ENCODE data around the gene TANC1.

DNA sequence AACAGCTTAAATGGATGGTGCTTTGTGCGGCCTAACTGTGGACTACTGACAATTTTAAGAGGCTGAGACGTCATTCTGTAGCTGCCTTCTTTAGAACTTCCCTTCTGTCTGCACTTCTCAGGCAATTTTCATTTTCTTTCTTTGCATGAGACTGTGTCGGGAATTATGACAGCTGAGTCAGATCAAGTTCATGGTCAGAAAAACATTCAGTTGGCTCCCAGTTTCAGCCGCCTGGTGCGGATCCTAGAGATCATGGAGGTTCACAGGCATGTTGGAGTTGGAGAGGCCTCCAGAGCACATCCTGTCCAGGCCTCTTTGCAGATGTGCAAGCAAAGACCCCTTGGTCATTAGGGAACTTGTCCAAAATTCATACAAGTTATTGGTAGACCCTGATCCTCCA, 135.0 kb downstream of the TANC1 start:
- TF ChIP-seq, protein P1, sequence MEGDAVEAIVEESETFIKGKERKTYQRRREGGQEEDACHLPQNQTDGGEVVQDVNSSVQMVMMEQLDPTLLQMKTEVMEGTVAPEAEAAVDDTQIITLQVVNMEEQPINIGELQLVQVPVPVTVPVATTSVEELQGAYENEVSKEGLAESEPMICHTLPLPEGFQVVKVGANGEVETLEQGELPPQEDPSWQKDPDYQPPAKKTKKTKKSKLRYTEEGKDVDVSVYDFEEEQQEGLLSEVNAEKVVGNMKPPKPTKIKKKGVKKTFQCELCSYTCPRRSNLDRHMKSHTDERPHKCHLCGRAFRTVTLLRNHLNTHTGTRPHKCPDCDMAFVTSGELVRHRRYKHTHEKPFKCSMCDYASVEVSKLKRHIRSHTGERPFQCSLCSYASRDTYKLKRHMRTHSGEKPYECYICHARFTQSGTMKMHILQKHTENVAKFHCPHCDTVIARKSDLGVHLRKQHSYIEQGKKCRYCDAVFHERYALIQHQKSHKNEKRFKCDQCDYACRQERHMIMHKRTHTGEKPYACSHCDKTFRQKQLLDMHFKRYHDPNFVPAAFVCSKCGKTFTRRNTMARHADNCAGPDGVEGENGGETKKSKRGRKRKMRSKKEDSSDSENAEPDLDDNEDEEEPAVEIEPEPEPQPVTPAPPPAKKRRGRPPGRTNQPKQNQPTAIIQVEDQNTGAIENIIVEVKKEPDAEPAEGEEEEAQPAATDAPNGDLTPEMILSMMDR (IDR thresholded peaks at IDR 0.05; ENCODE audit: insufficient read depth, low read depth, low read length) = no peak
- no peak for TF ChIP-seq EZH2 (IDR thresholded peaks at IDR 0.05; ENCODE audit: insufficient read depth, low read length)

Data from astrocyte (in vitro differentiated cells and primary cell).